ENCODE measurements around the gene NAA15. TPM values are rescaled to one million over a fixed set of nuclear protein-coding genes. Genes with fewer than 3 reads are reported as not detected.
"Not testable (repeated sequence)": the region's sequence is repeated elsewhere in the genome, so short reads cannot be mapped to it uniquely, and the experiment has no call there.

NAA15 gene
- total and polyA plus RNA-seq, 2 donors (not counting 3 experiments of a cell fraction or from before 2014, with no cell fraction given): 4.5 to 67.9 TPM

- Histone ChIP-seq H3K9ac (replicated peaks; ENCODE audit: extremely low read depth, insufficient read depth, low read length) (no peak overlapping the region), H3K27me3 (ENCODE audit: control insufficient read depth in 2 of 2, insufficient read depth in 2 of 2, low read length in 2 of 2) (no peaks in the 10 kb centered on the region), H3K79me2 (ENCODE audit: control insufficient read depth, insufficient read depth, low read length) (peaks cover 66% of the 10 kb centered on the region), H3K9me1 (replicated peaks; ENCODE audit: control insufficient read depth, extremely low read depth, insufficient read depth, low read length) (no peaks in the 10 kb centered on the region), H3K4me3 (replicated peaks in 1 of 3; ENCODE audit: insufficient read depth in 1 of 3, low read depth in 1 of 3, low read length in 3 of 3) (no peak overlapping the region), H2AFZ (ENCODE audit: low read depth, low read length) (no peak overlapping the region), H3K36me3 (ENCODE audit: control insufficient read depth in 2 of 2, extremely low read depth in 1 of 2, insufficient read depth in 2 of 2, low read length in 2 of 2) (no peaks in the 10 kb centered on the region), H3K4me2 (ENCODE audit: insufficient read depth, low read length) (no peak overlapping the region), H4K20me1 (replicated peaks; ENCODE audit: control insufficient read depth, extremely low read depth, insufficient read depth, low read length) (peaks cover 5% of the 10 kb centered on the region), H3K9me3 (replicated peaks; ENCODE audit: control insufficient read depth, insufficient read depth, low read length) (no peaks in the 10 kb centered on the region), H3K4me1 (ENCODE audit: control insufficient read depth, extremely low read depth, insufficient read depth, low read length) (no peaks in the 10 kb centered on the region), H3K27ac (ENCODE audit: insufficient read depth, low read depth, low read length) (no peak overlapping the region)
- no peak for TF ChIP-seq FOS (IDR thresholded peaks at IDR 0.05; ENCODE audit: borderline replicate concordance, insufficient read depth, low read length)
- no peak for TF ChIP-seq CTCF (IDR thresholded peaks at IDR 0.05; ENCODE audit: extremely low read depth in 1 of 2, insufficient read depth in 1 of 2, low read depth in 1 of 2, low read length in 2 of 2)
- TF ChIP-seq GATA2 (IDR thresholded peaks at IDR 0.05; ENCODE audit: insufficient read depth, insufficient read length, low read depth, low read length): no peak
- TF ChIP-seq MAX (IDR thresholded peaks at IDR 0.05; ENCODE audit: insufficient read depth, insufficient read length): no peak
- no peak for TF ChIP-seq POLR2A (IDR thresholded peaks at IDR 0.05; ENCODE audit: low read depth, low read length)
- TF ChIP-seq EZH2 (IDR thresholded peaks at IDR 0.05; ENCODE audit: borderline replicate concordance, low read depth, low read length, severe bottlenecking): no peak
- no peak for TF ChIP-seq JUN (IDR thresholded peaks at IDR 0.05; ENCODE audit: borderline replicate concordance, insufficient read depth, insufficient read length, low read depth)
- TF ChIP-seq POLR2AphosphoS5 (IDR thresholded peaks at IDR 0.05; ENCODE audit: insufficient read depth, low read depth, low read length): no peak
- TF ChIP-seq MYC (IDR thresholded peaks at IDR 0.05; ENCODE audit: low read depth, low read length): no peak
- DNase-seq (ENCODE audit: low read depth, low spot score): no peak
- FAIRE-seq: no peak
- no TSS peak for BruUV-seq (replicated peaks)
- ChIA-PET POLR2A (no interaction called here), CTCF (no interaction called here)
- intact Hi-C loops (cut with micrococcal nuclease) (no loop called here), dilution Hi-C loops (cut with MboI; ENCODE audit: extremely low pct_ligation_motif_present, low sequenced_read_pairs) (no loop called here)
These were observed 164.6 kb downstream of the NAA15 start for GRCh38 chr4:139465922-139466321.

GRCh38 chr4:139468756-139469155, 167.5 kb downstream of the NAA15 start:
- not testable (repeated sequence) for BruUV-seq (replicated peaks)

More at GRCh38 chr4:139468756-139469155, 167.5 kb downstream of the NAA15 start:
- POLR2A ChIA-PET; H3K9me3 ChIP-seq (replicated peaks; ENCODE audit: control insufficient read depth, insufficient read depth, low read length); H3K27me3 ChIP-seq (ENCODE audit: control insufficient read depth in 2 of 2, insufficient read depth in 2 of 2, low read length in 2 of 2); FAIRE-seq; H3K4me1 ChIP-seq (ENCODE audit: control insufficient read depth, extremely low read depth, insufficient read depth, low read length); dilution Hi-C loops (cut with MboI; ENCODE audit: extremely low pct_ligation_motif_present, low sequenced_read_pairs); H3K9me1 ChIP-seq (replicated peaks; ENCODE audit: control insufficient read depth, extremely low read depth, insufficient read depth, low read length); intact Hi-C loops (cut with micrococcal nuclease); H2AFZ ChIP-seq (ENCODE audit: low read depth, low read length); DNase-seq (ENCODE audit: low read depth, low spot score); H4K20me1 ChIP-seq (replicated peaks; ENCODE audit: control insufficient read depth, extremely low read depth, insufficient read depth, low read length); H3K4me3 ChIP-seq (replicated peaks in 1 of 3; ENCODE audit: insufficient read depth in 1 of 3, low read depth in 1 of 3, low read length in 3 of 3); H3K4me2 ChIP-seq (ENCODE audit: insufficient read depth, low read length); H3K27ac ChIP-seq (ENCODE audit: insufficient read depth, low read depth, low read length); H3K9ac ChIP-seq (replicated peaks; ENCODE audit: extremely low read depth, insufficient read depth, low read length): not testable (repeated sequence)
- Histone ChIP-seq H3K79me2 (ENCODE audit: control insufficient read depth, insufficient read depth, low read length) (peaks cover 61% of the 10 kb centered on the region), H3K36me3 (ENCODE audit: control insufficient read depth in 2 of 2, extremely low read depth in 1 of 2, insufficient read depth in 2 of 2, low read length in 2 of 2) (peaks cover 5 to 11% of the 10 kb centered on the region in 2 experiments)
- CTCF ChIA-PET: interaction anchor here (0.9 kb wide), 1 partner anchor 29 kb away, joined by 3 read pairs; no protein-coding TSS in a partner anchor

Data from endothelial cell of umbilical vein (primary cell).